CD4-positive, alpha-beta T cell treated with Interleukin-10 for 1 hour (primary cell): Measurements from ENCODE around the gene CSN3.

Source experiments
- DNase-seq: peaks from one replicate; pipeline ENCODE4 v3.0.0-alpha.2; 2020

The CSN3 gene

GRCh38 chr4:70297576-70297975, 55.2 kb downstream of the CSN3 start:
- DNase-seq: no peak

- no peak for DNase-seq
Observed at GRCh38 chr4:70298051-70298450, 55.7 kb downstream of the CSN3 start.

GRCh38 chr4:70299643-70300042, 57.2 kb downstream of the CSN3 start:
- DNase-seq: no peak

GRCh38 chr4:70300215-70300614, 57.8 kb downstream of the CSN3 start:
- no peak for DNase-seq
